Measurements from ENCODE around the gene TANGO6.

GRCh38 chr16:68954911-68955635 lies 111.7 kb downstream of the TANGO6 start:
- TF ChIP-seq, protein P1, sequence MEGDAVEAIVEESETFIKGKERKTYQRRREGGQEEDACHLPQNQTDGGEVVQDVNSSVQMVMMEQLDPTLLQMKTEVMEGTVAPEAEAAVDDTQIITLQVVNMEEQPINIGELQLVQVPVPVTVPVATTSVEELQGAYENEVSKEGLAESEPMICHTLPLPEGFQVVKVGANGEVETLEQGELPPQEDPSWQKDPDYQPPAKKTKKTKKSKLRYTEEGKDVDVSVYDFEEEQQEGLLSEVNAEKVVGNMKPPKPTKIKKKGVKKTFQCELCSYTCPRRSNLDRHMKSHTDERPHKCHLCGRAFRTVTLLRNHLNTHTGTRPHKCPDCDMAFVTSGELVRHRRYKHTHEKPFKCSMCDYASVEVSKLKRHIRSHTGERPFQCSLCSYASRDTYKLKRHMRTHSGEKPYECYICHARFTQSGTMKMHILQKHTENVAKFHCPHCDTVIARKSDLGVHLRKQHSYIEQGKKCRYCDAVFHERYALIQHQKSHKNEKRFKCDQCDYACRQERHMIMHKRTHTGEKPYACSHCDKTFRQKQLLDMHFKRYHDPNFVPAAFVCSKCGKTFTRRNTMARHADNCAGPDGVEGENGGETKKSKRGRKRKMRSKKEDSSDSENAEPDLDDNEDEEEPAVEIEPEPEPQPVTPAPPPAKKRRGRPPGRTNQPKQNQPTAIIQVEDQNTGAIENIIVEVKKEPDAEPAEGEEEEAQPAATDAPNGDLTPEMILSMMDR (IDR thresholded peaks at IDR 0.05), result no peak
- TF ChIP-seq EP300 (IDR thresholded peaks at IDR 0.05) (no peak), POLR2A (IDR thresholded peaks at IDR 0.05) (no peak)

Data from tibial nerve (tissue), 4 donors.